B cell (primary cell): ENCODE data around the gene DCAF15. TPM values are rescaled to one million over a fixed set of nuclear protein-coding genes. Genes with fewer than 3 reads are reported as not detected.

Experiments
- ATAC-seq: fragments of 200-7000 bp; cut with Tn5 transposase; one replicate; pipeline ENCODE4 v1.10.0; 2021; ENCODE audit warnings: low read depth, mild to moderate bottlenecking, moderate number of reproducible peaks, moderate library complexity
- CTCF ChIA-PET: fragments of 350-600 bp; sonication (Branson Sonifier 250); formaldehyde crosslinking; loops from one replicate; lab custom pipeline; 2021; ENCODE audit warnings: antibody characterized with exemption, inconsistent platforms; lab: Charles Lee
- POLR2A ChIA-PET: fragments of 350-600 bp; sonication (Branson Sonifier 250); formaldehyde crosslinking; loops from one replicate; lab custom pipeline; 2021; ENCODE audit warnings: antibody characterized with exemption; lab: Charles Lee
- DNase-seq: peaks from one replicate; pipeline ENCODE4 v3.0.0; 2013
- H2AFZ ChIP-seq: 2 replicates; pipeline ENCODE4 v1.6.1; 2012; ENCODE audit warnings: mild to moderate bottlenecking, low read depth, low read length; ENCODE audit not compliant: insufficient read depth, poor library complexity, severe bottlenecking
- H3K27ac ChIP-seq, 2 donors: 1 replicate in 1 of 2; 2 replicates in 1 of 2; pipeline ENCODE4 v1.5.1; 2012 to 2013; ENCODE audit warnings: low read length in 2 of 2, mild to moderate bottlenecking in 2 of 2, moderate library complexity in 1 of 2
- H3K27me3 ChIP-seq, 4 experiments: fragments of 200-600 bp in 1 of 4; sonication (generic) in 1 of 4; replicated peaks in 1 of 4; 1 replicate in 2 of 4; 2 replicates in 2 of 4; pipeline versions ENCODE4 v1.6.1 to v1.7.0; 2013 to 2016; ENCODE audit warnings: low read length in 3 of 4, mild to moderate bottlenecking in 2 of 4, mixed read lengths in 1 of 4, moderate library complexity in 1 of 4; ENCODE audit not compliant: insufficient read depth in 4 of 4, control insufficient read depth in 3 of 4; ENCODE audit errors: control extremely low read depth in 1 of 4
- H3K36me3 ChIP-seq, 2 experiments: replicated peaks in 1 of 2; 1 replicate in 1 of 2; 2 replicates in 1 of 2; pipeline versions ENCODE4 v1.6.1 to v1.7.1; 2013; ENCODE audit warnings: low read length in 1 of 2; ENCODE audit not compliant: insufficient read depth in 2 of 2, control insufficient read depth in 1 of 2; ENCODE audit errors: control extremely low read depth in 1 of 2, extremely low read depth in 1 of 2
- H3K4me1 ChIP-seq, 2 donors: fragments of 200-600 bp in 1 of 2; sonication (generic) in 1 of 2; 1 replicate in 1 of 2; 2 replicates in 1 of 2; pipeline versions ENCODE4 v1.5.1 to v1.6.1; 2013 to 2017; ENCODE audit warnings: low read length in 2 of 2; ENCODE audit not compliant: control insufficient read depth in 2 of 2, insufficient read depth in 2 of 2
- H3K4me2 ChIP-seq: replicated peaks from 2 replicates; pipeline ENCODE3; 2012; ENCODE audit warnings: mild to moderate bottlenecking, low read depth, low read length; ENCODE audit not compliant: poor library complexity, severe bottlenecking
- H3K4me3 ChIP-seq, 5 experiments: fragments of 200-600 bp in 1 of 5; sonication (generic) in 1 of 5; 1 replicate in 3 of 5; 2 replicates in 2 of 5; pipeline versions ENCODE4 v1.5.1 to v1.7.0; 2011 to 2016; ENCODE audit warnings: low read length in 4 of 5, mild to moderate bottlenecking in 4 of 5, low read depth in 2 of 5, control low read depth in 1 of 5, moderate library complexity in 1 of 5; ENCODE audit not compliant: insufficient read depth in 1 of 5; ENCODE audit errors: control extremely low read depth in 1 of 5, extremely low read depth in 1 of 5
- H3K79me2 ChIP-seq: fragments of 200-600 bp; sonication (generic); one replicate; pipeline ENCODE4 v1.6.0; 2016; ENCODE audit warnings: low read length; ENCODE audit not compliant: control insufficient read depth, insufficient read depth
- H3K9ac ChIP-seq: fragments of 200-600 bp; sonication (generic); 2 replicates; pipeline ENCODE4 v1.6.1; 2017; ENCODE audit warnings: mild to moderate bottlenecking, low read length, moderate library complexity
- H3K9me3 ChIP-seq, 3 donors: one replicate each; pipeline versions ENCODE4 v1.6.1 to v1.7.1; 2013; ENCODE audit warnings: low read length in 2 of 3; ENCODE audit not compliant: control insufficient read depth in 2 of 3, insufficient read depth in 1 of 3; ENCODE audit errors: control extremely low read depth in 1 of 3
- H4K20me1 ChIP-seq: 2 replicates; pipeline ENCODE4 v1.6.0; 2012; ENCODE audit warnings: mild to moderate bottlenecking, low read length; ENCODE audit not compliant: insufficient read depth, control insufficient read depth, poor library complexity, severe bottlenecking
- H3K27ac Mint-ChIP-seq: one replicate; pipeline ENCODE4 v1.8.0; 2021; ENCODE audit warnings: mixed read lengths
- H3K27me3 Mint-ChIP-seq: one replicate; pipeline ENCODE4 v1.8.0; 2021; ENCODE audit warnings: mixed read lengths
- H3K4me1 Mint-ChIP-seq: one replicate; pipeline ENCODE4 v1.8.0; 2021; ENCODE audit warnings: mixed read lengths
- H3K4me3 Mint-ChIP-seq: one replicate; pipeline ENCODE4 v1.8.0; 2021; ENCODE audit warnings: mixed read lengths
- H3K9me3 Mint-ChIP-seq: one replicate; pipeline ENCODE4 v1.8.0; 2022; ENCODE audit warnings: mixed read lengths; ENCODE audit not compliant: insufficient read depth
- CTCF ChIP-seq: fragments of 200-600 bp; IDR thresholded peaks from one replicate; pipeline ENCODE4 v1.8.0; 2022; ENCODE audit warnings: antibody characterized with exemption, mild to moderate bottlenecking
- WGBS: methylation state at CpG from one replicate; pipeline ENCODE4 v1.1.5; 2013; ENCODE audit warnings: missing lambda C conversion rate; ENCODE audit not compliant: insufficient coverage; 5-methylcytosine and 5-hydroxymethylcytosine counted together
- intact Hi-C: fragments of 100-400 bp; cut with micrococcal nuclease; formaldehyde crosslinking; loops from one replicate; pipeline ENCODE4 v1.10.0; 2022
- polyA plus RNA-seq: library from polyadenylated mRNA; depleted of rRNA; stranded (reverse); fragments of >200 nt; gene quantifications from 2 replicates; pipeline ENCODE4 v1.2.3, GENCODE V29; 2012
- total RNA-seq, 2 donors: library from RNA; stranded (reverse); fragments of 120-200 nt in 1 of 2; gene quantifications; 1 replicate in 1 of 2; 2 replicates in 1 of 2; pipeline versions ENCODE4 v1.2.3 to v1.2.4, GENCODE V29; 2013 to 2022

DCAF15 gene
- total and polyA plus RNA-seq, 2 donors (not counting 1 experiment from before 2014, with no cell fraction given): 116 to 157 TPM

- ChIA-PET CTCF (interaction anchor here (0.7 to 2.6 kb wide), 5 partner anchors 60 to 81 kb away, joined by 3 to 16 read pairs (median 4); partner anchors contain the start of gene IL27RA), POLR2A (interaction anchor here (0.7 to 1.1 kb wide), 2 partner anchors 23 to 144 kb away, joined by 3 to 6 read pairs; no protein-coding TSS in a partner anchor)
- peaks cover 0 to 57% of the 10 kb centered on the region in 2 experiments for H3K36me3 ChIP-seq
- no peak overlapping the region for H3K9ac ChIP-seq
- intact Hi-C loops: loop anchor here (2.0 kb wide), 1 partner anchor 25 kb away; no protein-coding TSS in a partner anchor
- no peaks in the 10 kb centered on the region for H3K79me2 ChIP-seq
- H3K27me3 ChIP-seq: no peaks in the 10 kb centered on the region
- no peaks in the 10 kb centered on the region for H3K9me3 Mint-ChIP-seq
- H3K4me2 ChIP-seq: no peak overlapping the region
- H3K27me3 Mint-ChIP-seq: no peaks in the 10 kb centered on the region
- H3K27ac ChIP-seq: no peak overlapping the region
- peaks cover 0 to 3% (median 0%) of the 10 kb centered on the region in 3 donors for H3K9me3 ChIP-seq
- 92% methylated on average over 52 of the region's 55 CpGs for WGBS
- no peak overlapping the region for H2AFZ ChIP-seq
- no peaks in the 10 kb centered on the region for H3K4me1 ChIP-seq
- H3K4me3 Mint-ChIP-seq: no peak overlapping the region
- DNase-seq: peak; percentile 25
- no peak overlapping the region for H3K4me3 ChIP-seq
- H4K20me1 ChIP-seq: peaks cover 17% of the 10 kb centered on the region
- peak; percentile 17 for ATAC-seq
- no peak for TF ChIP-seq CTCF
- H3K4me1 Mint-ChIP-seq: no peaks in the 10 kb centered on the region
- no peak overlapping the region for H3K27ac Mint-ChIP-seq
Observed at GRCh38 chr19:13961826-13962698, 9.8 kb downstream of the DCAF15 start.
